ENCODE measurements around the gene ELOVL7.
"Not testable (repeated sequence)": the region's sequence is repeated elsewhere in the genome, so short reads cannot be mapped to it uniquely, and the experiment has no call there.

Gene ELOVL7

GRCh38 chr5:60795424-60795950 lies 48.6 kb downstream of the ELOVL7 start:
- DNase-seq (ENCODE audit: low read depth in 3 of 3): not testable (repeated sequence)

GRCh38 chr5:60794691-60795090 lies 49.4 kb downstream of the ELOVL7 start:
- DNase-seq (ENCODE audit: low read depth in 3 of 3): no peak

GRCh38 chr5:60792438-60792837 lies 51.6 kb downstream of the ELOVL7 start:
- DNase-seq (ENCODE audit: low read depth in 3 of 3): no peak

- no peak for DNase-seq (ENCODE audit: low read depth in 3 of 3)
These were observed 54.5 kb downstream of the ELOVL7 start for GRCh38 chr5:60789551-60789950.

- DNase-seq (ENCODE audit: low read depth in 3 of 3): no peak
These were observed 55.1 kb downstream of the ELOVL7 start for GRCh38 chr5:60788863-60789513.

- DNase-seq (ENCODE audit: low read depth in 3 of 3): no peak
These were observed 64.6 kb downstream of the ELOVL7 start for GRCh38 chr5:60779466-60779865.

- no peak for DNase-seq (ENCODE audit: low read depth in 3 of 3)
These were observed 67.7 kb downstream of the ELOVL7 start for GRCh38 chr5:60776343-60776742.

- DNase-seq (ENCODE audit: low read depth in 3 of 3): no peak
These were observed 78.9 kb downstream of the ELOVL7 start for GRCh38 chr5:60765019-60765709.

GRCh38 chr5:60763061-60763460 lies 81.0 kb downstream of the ELOVL7 start:
- DNase-seq (ENCODE audit: low read depth in 3 of 3): no peak

GRCh38 chr5:60754495-60754894 lies 89.6 kb downstream of the ELOVL7 start:
- no peak for DNase-seq (ENCODE audit: low read depth in 3 of 3)

GRCh38 chr5:60744682-60745081 lies 99.4 kb downstream of the ELOVL7 start:
- DNase-seq (ENCODE audit: low read depth in 3 of 3): no peak

- DNase-seq (ENCODE audit: low read depth in 3 of 3): no peak
These were observed 100.4 kb downstream of the ELOVL7 start for GRCh38 chr5:60743511-60744314.

GRCh38 chr5:60740322-60740721 lies 103.7 kb downstream of the ELOVL7 start:
- no peak for DNase-seq (ENCODE audit: low read depth in 3 of 3)

GRCh38 chr5:60738933-60739332 lies 105.1 kb downstream of the ELOVL7 start:
- DNase-seq (ENCODE audit: low read depth in 3 of 3): no peak

- DNase-seq (ENCODE audit: low read depth in 3 of 3): no peak
These were observed 105.6 kb downstream of the ELOVL7 start for GRCh38 chr5:60738461-60738860.

GRCh38 chr5:60730858-60731257 lies 113.2 kb downstream of the ELOVL7 start:
- not testable (repeated sequence) for DNase-seq (ENCODE audit: low read depth in 3 of 3)

- no peak for DNase-seq (ENCODE audit: low read depth in 3 of 3)
These were observed 116.9 kb downstream of the ELOVL7 start for GRCh38 chr5:60727033-60727679.

- no peak for DNase-seq (ENCODE audit: low read depth in 3 of 3)
These were observed 119.9 kb downstream of the ELOVL7 start for GRCh38 chr5:60724126-60724525.

GRCh38 chr5:60722416-60722815 lies 121.7 kb downstream of the ELOVL7 start:
- DNase-seq (ENCODE audit: low read depth in 3 of 3): no peak

GRCh38 chr5:60719329-60719728 lies 124.7 kb downstream of the ELOVL7 start:
- DNase-seq (ENCODE audit: low read depth in 3 of 3): no peak

GRCh38 chr5:60718166-60718892 lies 125.7 kb downstream of the ELOVL7 start:
- no peak for DNase-seq (ENCODE audit: low read depth in 3 of 3)

Measured in stimulated activated CD4-positive, alpha-beta T cell treated with anti-CD3 and anti-CD28 coated beads, TNF-alpha, amount 100 ng/mL, for 4 hours (primary cell).